Femur (tissue), 1 donor: Measurements from ENCODE around the gene SSR2.
"Not testable (repeated sequence)": the region's sequence is repeated elsewhere in the genome, so short reads cannot be mapped to it uniquely, and the experiment has no call there.

Experiments used
- DNase-seq: peaks from one replicate; pipeline ENCODE4 v3.0.0-alpha.2; 2017

SSR2 gene

GRCh38 chr1:156045076-156045475 lies 24.3 kb upstream of the SSR2 start:
- no peak for DNase-seq

- DNase-seq = no peak
Observed at GRCh38 chr1:156042828-156043227, 22.1 kb upstream of the SSR2 start.

- DNase-seq = not testable (repeated sequence)
Observed at GRCh38 chr1:156034991-156035390, 14.2 kb upstream of the SSR2 start.

- DNase-seq = no peak
Observed at GRCh38 chr1:156033011-156033410, 12.3 kb upstream of the SSR2 start.

- no peak for DNase-seq
Observed at GRCh38 chr1:156026588-156026987, 5.8 kb upstream of the SSR2 start.

GRCh38 chr1:156025876-156026275 lies 5.1 kb upstream of the SSR2 start:
- DNase-seq = peak; percentile 41

GRCh38 chr1:156024801-156025200 lies 4.0 kb upstream of the SSR2 start:
- no peak for DNase-seq

- DNase-seq = no peak
Observed at GRCh38 chr1:156021954-156022353, 1.2 kb upstream of the SSR2 start.

GRCh38 chr1:156021093-156021428 lies 310 bp upstream of the SSR2 start:
- no peak for DNase-seq

GRCh38 chr1:156019946-156020292 lies 832 bp downstream of the SSR2 start:
- DNase-seq = no peak

GRCh38 chr1:156014829-156015228 lies 5.9 kb downstream of the SSR2 start:
- DNase-seq = no peak

- no peak for DNase-seq
Observed at GRCh38 chr1:156012051-156012817, 8.5 kb downstream of the SSR2 start.

GRCh38 chr1:156009404-156009803 lies 11.3 kb downstream of the SSR2 start:
- DNase-seq = no peak

GRCh38 chr1:156006666-156007376 lies 13.9 kb downstream of the SSR2 start:
- DNase-seq = no peak

- DNase-seq = no peak
Observed at GRCh38 chr1:156004843-156005584, 15.7 kb downstream of the SSR2 start.

GRCh38 chr1:156003923-156004188 lies 16.9 kb downstream of the SSR2 start:
- no peak for DNase-seq

GRCh38 chr1:156002188-156002911 lies 18.4 kb downstream of the SSR2 start:
- DNase-seq = no peak

GRCh38 chr1:156001662-156002171 lies 19.0 kb downstream of the SSR2 start:
- DNase-seq = no peak

- no peak for DNase-seq
Observed at GRCh38 chr1:156001021-156001661, 19.6 kb downstream of the SSR2 start.

GRCh38 chr1:155999964-156000363 lies 20.8 kb downstream of the SSR2 start:
- no peak for DNase-seq

GRCh38 chr1:155996166-155996565 lies 24.6 kb downstream of the SSR2 start:
- DNase-seq = no peak

- DNase-seq = no peak
Observed at GRCh38 chr1:155993595-155993994, 27.2 kb downstream of the SSR2 start.
